CD14-positive monocyte (primary cell): ENCODE results near the gene SCG5. TPM values are rescaled to one million over a fixed set of nuclear protein-coding genes. Genes with fewer than 3 reads are reported as not detected.
A peak's percentile ranks its signal among the peaks of the same experiment; 100 is the strongest.

Experiments used
- DNase-seq, 3 donors: peaks; one replicate each; pipeline ENCODE4 v3.0.0-alpha.2; 2011 to 2022
- H2AFZ ChIP-seq: 2 replicates; pipeline ENCODE4 v1.6.0; 2012; ENCODE audit warnings: mild to moderate bottlenecking, low read depth, low read length, inconsistent platforms; ENCODE audit not compliant: insufficient read depth, poor library complexity, severe bottlenecking
- H3K27ac ChIP-seq, 2 donors: 1 replicate in 1 of 2; 2 replicates in 1 of 2; pipeline ENCODE4 v1.5.1; 2012 to 2013; ENCODE audit warnings: low read length in 2 of 2, control low read depth in 1 of 2, inconsistent platforms in 1 of 2, low read depth in 1 of 2, mild to moderate bottlenecking in 1 of 2
- H3K27me3 ChIP-seq, 2 donors: one replicate each; pipeline versions ENCODE4 v1.6.0 to v1.6.1; 2011 to 2013; ENCODE audit warnings: low read length in 2 of 2; ENCODE audit not compliant: control insufficient read depth in 2 of 2, insufficient read depth in 2 of 2
- H3K36me3 ChIP-seq, 2 donors: replicated peaks in 1 of 2; 1 replicate in 1 of 2; 2 replicates in 1 of 2; pipeline versions ENCODE4 v1.5.1 to v1.6.1; 2012 to 2013; ENCODE audit warnings: low read length in 2 of 2, control low read depth in 1 of 2, inconsistent platforms in 1 of 2, mild to moderate bottlenecking in 1 of 2; ENCODE audit not compliant: insufficient read depth in 2 of 2, control insufficient read depth in 1 of 2
- H3K4me1 ChIP-seq, 2 donors: 1 replicate in 1 of 2; 2 replicates in 1 of 2; pipeline versions ENCODE4 v1.5.1 to v1.6.1; 2012 to 2013; ENCODE audit warnings: low read length in 2 of 2, control low read depth in 1 of 2, inconsistent platforms in 1 of 2, mild to moderate bottlenecking in 1 of 2, moderate library complexity in 1 of 2; ENCODE audit not compliant: insufficient read depth in 2 of 2, control insufficient read depth in 1 of 2
- H3K4me2 ChIP-seq: replicated peaks from 2 replicates; pipeline ENCODE3; 2012; ENCODE audit warnings: low read length, moderate library complexity, mild to moderate bottlenecking; ENCODE audit not compliant: poor library complexity, severe bottlenecking; ENCODE audit errors: extremely low read depth
- H3K4me3 ChIP-seq, 3 experiments: fragments of 200-600 bp in 1 of 3; sonication (generic) in 1 of 3; replicated peaks in 1 of 3; 1 replicate in 2 of 3; 2 replicates in 1 of 3; pipeline ENCODE4 v1.5.1; 2011 to 2013; ENCODE audit warnings: low read length in 3 of 3, mild to moderate bottlenecking in 3 of 3, control low read depth in 2 of 3, low read depth in 2 of 3, inconsistent platforms in 1 of 3, moderate library complexity in 1 of 3
- H3K79me2 ChIP-seq: 2 replicates; pipeline ENCODE4 v1.6.0; 2012; ENCODE audit warnings: mild to moderate bottlenecking, control low read depth, inconsistent platforms, low read length, moderate library complexity; ENCODE audit not compliant: insufficient read depth
- H3K9ac ChIP-seq: 2 replicates; pipeline ENCODE4 v1.6.0; 2017; ENCODE audit warnings: low read length, mild to moderate bottlenecking; ENCODE audit not compliant: insufficient read depth, poor library complexity, severe bottlenecking
- H3K9me3 ChIP-seq, 2 donors: replicated peaks in 1 of 2; 1 replicate in 1 of 2; 2 replicates in 1 of 2; pipeline versions ENCODE4 v1.5.1 to v1.6.1; 2012 to 2013; ENCODE audit warnings: low read length in 2 of 2, control low read depth in 1 of 2; ENCODE audit not compliant: control insufficient read depth in 1 of 2, insufficient read depth in 1 of 2
- H4K20me1 ChIP-seq: 2 replicates; pipeline ENCODE4 v1.6.0; 2012; ENCODE audit warnings: mild to moderate bottlenecking, low read length, control low read depth, moderate library complexity; ENCODE audit not compliant: insufficient read depth
- H3K27ac Mint-ChIP-seq, 7 donors: one replicate each; pipeline ENCODE4 v1.8.0; 2020; ENCODE audit warnings: mild to moderate bottlenecking in 7 of 7, mixed read lengths in 7 of 7, moderate library complexity in 6 of 7, inconsistent platforms in 2 of 7
- H3K27me3 Mint-ChIP-seq, 3 donors: one replicate each; pipeline ENCODE4 v1.8.0; 2021 to 2022; ENCODE audit warnings: low read depth in 3 of 3, mild to moderate bottlenecking in 3 of 3, mixed read lengths in 3 of 3, moderate library complexity in 3 of 3, inconsistent platforms in 1 of 3
- H3K36me3 Mint-ChIP-seq, 2 donors: one replicate each; pipeline ENCODE4 v1.8.0; 2020; ENCODE audit warnings: mixed read lengths in 2 of 2, inconsistent platforms in 1 of 2, mild to moderate bottlenecking in 1 of 2
- H3K4me1 Mint-ChIP-seq: one replicate; pipeline ENCODE4 v1.8.0; 2020; ENCODE audit warnings: mild to moderate bottlenecking, mixed read lengths
- H3K4me3 Mint-ChIP-seq, 2 donors: one replicate each; pipeline ENCODE4 v1.8.0; 2020; ENCODE audit warnings: mild to moderate bottlenecking in 2 of 2, mixed read lengths in 2 of 2, moderate library complexity in 1 of 2
- H3K9me3 Mint-ChIP-seq, 7 donors: one replicate each; pipeline ENCODE4 v1.8.0; 2020 to 2022; ENCODE audit warnings: mixed read lengths in 7 of 7, mild to moderate bottlenecking in 6 of 7, moderate library complexity in 6 of 7, inconsistent platforms in 2 of 7
- CTCF ChIP-seq: fragments of 200-600 bp; IDR thresholded peaks from one replicate; pipeline ENCODE4 v1.8.0; 2022; ENCODE audit warnings: antibody characterized with exemption, mild to moderate bottlenecking
- WGBS: methylation state at CpG from one replicate; pipeline ENCODE4 v1.1.5; 2013; ENCODE audit warnings: missing lambda C conversion rate; ENCODE audit not compliant: insufficient coverage; 5-methylcytosine and 5-hydroxymethylcytosine counted together
- intact Hi-C, 2 donors: fragments of 100-400 bp; cut with micrococcal nuclease; formaldehyde crosslinking; loops; one replicate each; pipeline versions ENCODE4 v1.15.0 to v1.15.1; 2023
- polyA plus RNA-seq, 3 donors: library from polyadenylated mRNA; depleted of rRNA in 1 of 3; unstranded in 2 of 3; stranded (reverse) in 1 of 3; fragments of 300-500 nt in 2 of 3; fragments of >200 nt in 1 of 3; fragmentation: Illumina TruSeq in 2 of 3; gene quantifications; 1 replicate in 2 of 3; 2 replicates in 1 of 3; pipeline ENCODE4 v1.2.3, GENCODE V29; 2012 to 2021

SCG5 gene
- polyA plus RNA-seq, 3 donors = not detected

GRCh38 chr15:32669896-32670611 is 28.5 kb downstream of the SCG5 start:
- no peak for TF ChIP-seq CTCF
- no peaks in the 10 kb centered on the region for H3K27me3 ChIP-seq
- no peaks in the 10 kb centered on the region for H3K9me3 ChIP-seq
- no peaks in the 10 kb centered on the region for H3K79me2 ChIP-seq
- no peak overlapping the region for H3K4me2 ChIP-seq
- peaks cover 0 to 1% (median 0%) of the 10 kb centered on the region in 7 donors for H3K9me3 Mint-ChIP-seq
- 93% methylated on average over 4 of the region's 5 CpGs for WGBS
- peaks cover 8 to 36% of the 10 kb centered on the region in 2 donors for H3K36me3 Mint-ChIP-seq
- H2AFZ ChIP-seq = no peak overlapping the region
- H3K9ac ChIP-seq = no peak overlapping the region
- DNase-seq = no peak
- no peak overlapping the region for H3K27ac ChIP-seq
- H3K36me3 ChIP-seq = no peaks in the 10 kb centered on the region
- intact Hi-C loops = loop anchor here in 1 of 2 donors (10.0 kb wide), 1 partner anchor 325 kb away; no protein-coding TSS in a partner anchor
- no peaks in the 10 kb centered on the region for H4K20me1 ChIP-seq
- no peak overlapping the region for H3K4me3 Mint-ChIP-seq
- peaks cover 0 to 2% (median 1%) of the 10 kb centered on the region in 3 donors for H3K27me3 Mint-ChIP-seq
- H3K4me3 ChIP-seq = no peak overlapping the region
- no peaks in the 10 kb centered on the region for H3K4me1 Mint-ChIP-seq
- peak overlapping the region in 1 of 7 donors; percentile 41 for H3K27ac Mint-ChIP-seq
- no peaks in the 10 kb centered on the region for H3K4me1 ChIP-seq

GRCh38 chr15:32670623-32671022 is 29.1 kb downstream of the SCG5 start:
- no peaks in the 10 kb centered on the region for H3K36me3 ChIP-seq
- Mint-ChIP-seq H3K27ac (no peak overlapping the region), H3K4me1 (peaks cover 5% of the 10 kb centered on the region), H3K27me3 (peaks cover 0 to 2% (median 1%) of the 10 kb centered on the region in 3 donors), H3K9me3 (peaks cover 0 to 1% (median 0%) of the 10 kb centered on the region in 7 donors), H3K36me3 (peaks cover 6 to 30% of the 10 kb centered on the region in 2 donors), H3K4me3 (no peak overlapping the region)
- H2AFZ ChIP-seq = no peak overlapping the region
- DNase-seq = no peak
- H3K4me1 ChIP-seq = peaks cover 0 to 5% of the 10 kb centered on the region in 2 donors
- no peak overlapping the region for H3K4me3 ChIP-seq
- WGBS = no CpG with 5 or more reads among the region's 3 CpGs
- H3K4me2 ChIP-seq = no peak overlapping the region
- no peaks in the 10 kb centered on the region for H3K9me3 ChIP-seq
- no peaks in the 10 kb centered on the region for H3K27me3 ChIP-seq
- H3K27ac ChIP-seq = no peak overlapping the region
- intact Hi-C loops = no loop called here
- no peaks in the 10 kb centered on the region for H3K79me2 ChIP-seq
- no peak for TF ChIP-seq CTCF
- H3K9ac ChIP-seq = no peak overlapping the region
- H4K20me1 ChIP-seq = no peaks in the 10 kb centered on the region
